ENCODE results near the gene BTBD9.

Gene BTBD9

DNA sequence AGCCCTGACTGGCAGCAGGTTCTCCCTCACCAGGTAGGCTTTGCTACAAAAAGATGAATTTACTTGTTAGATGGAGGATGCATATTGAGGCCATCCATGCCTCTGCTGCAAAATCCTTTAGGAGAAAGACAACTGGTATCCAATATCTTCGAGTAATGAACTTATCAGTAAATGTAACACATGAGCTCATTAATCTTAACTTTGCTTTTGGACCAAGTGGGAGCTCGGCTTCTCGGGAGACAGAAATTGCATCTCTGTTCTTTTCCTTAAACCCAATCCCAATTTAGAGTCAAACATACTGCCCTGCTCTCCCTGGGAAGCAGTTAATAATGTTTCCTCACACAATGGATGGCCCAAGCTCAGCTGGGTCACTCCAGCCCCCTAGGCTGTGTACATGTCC lies 489.7 kb downstream of the BTBD9 start:
- H3K27ac ChIP-seq (ENCODE audit: low read length), result no peak overlapping the region
- no peaks in the 10 kb centered on the region for H3K9me3 ChIP-seq (ENCODE audit: insufficient read depth, low read length, severe bottlenecking)
- ATAC-seq (ENCODE audit: insufficient read depth, low read depth), result no peak
- TF ChIP-seq, protein P1, sequence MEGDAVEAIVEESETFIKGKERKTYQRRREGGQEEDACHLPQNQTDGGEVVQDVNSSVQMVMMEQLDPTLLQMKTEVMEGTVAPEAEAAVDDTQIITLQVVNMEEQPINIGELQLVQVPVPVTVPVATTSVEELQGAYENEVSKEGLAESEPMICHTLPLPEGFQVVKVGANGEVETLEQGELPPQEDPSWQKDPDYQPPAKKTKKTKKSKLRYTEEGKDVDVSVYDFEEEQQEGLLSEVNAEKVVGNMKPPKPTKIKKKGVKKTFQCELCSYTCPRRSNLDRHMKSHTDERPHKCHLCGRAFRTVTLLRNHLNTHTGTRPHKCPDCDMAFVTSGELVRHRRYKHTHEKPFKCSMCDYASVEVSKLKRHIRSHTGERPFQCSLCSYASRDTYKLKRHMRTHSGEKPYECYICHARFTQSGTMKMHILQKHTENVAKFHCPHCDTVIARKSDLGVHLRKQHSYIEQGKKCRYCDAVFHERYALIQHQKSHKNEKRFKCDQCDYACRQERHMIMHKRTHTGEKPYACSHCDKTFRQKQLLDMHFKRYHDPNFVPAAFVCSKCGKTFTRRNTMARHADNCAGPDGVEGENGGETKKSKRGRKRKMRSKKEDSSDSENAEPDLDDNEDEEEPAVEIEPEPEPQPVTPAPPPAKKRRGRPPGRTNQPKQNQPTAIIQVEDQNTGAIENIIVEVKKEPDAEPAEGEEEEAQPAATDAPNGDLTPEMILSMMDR (IDR thresholded peaks at IDR 0.05; ENCODE audit: borderline replicate concordance, extremely low read depth, low read length, poor library complexity, severe bottlenecking), result no peak
- TF ChIP-seq EZH2 (IDR thresholded peaks at IDR 0.05; ENCODE audit: borderline replicate concordance, low read depth, low read length, severe bottlenecking), result no peak
- peaks cover 27% of the 10 kb centered on the region for H3K36me3 ChIP-seq (ENCODE audit: insufficient read depth, low read length)
- no peak overlapping the region for H2AFZ ChIP-seq (ENCODE audit: low read depth, low read length)
- H3K9ac ChIP-seq (ENCODE audit: low read depth, low read length), result no peak overlapping the region
- no peaks in the 10 kb centered on the region for H3K27me3 ChIP-seq (ENCODE audit: insufficient read depth, low read length, poor library complexity)
- H3K4me3 ChIP-seq (ENCODE audit: low read depth in 1 of 2, low read length in 2 of 2), result no peak overlapping the region
- H3K79me2 ChIP-seq (ENCODE audit: insufficient read depth, low read length), result no peaks in the 10 kb centered on the region
- no peaks in the 10 kb centered on the region for H3K4me1 ChIP-seq (ENCODE audit: insufficient read depth, low read length)
- no peak for DNase-seq
- peaks cover 37% of the 10 kb centered on the region for H4K20me1 ChIP-seq (ENCODE audit: insufficient read depth, low read length)
- H3K4me2 ChIP-seq (ENCODE audit: insufficient read depth, low read length), result no peak overlapping the region

DNA sequence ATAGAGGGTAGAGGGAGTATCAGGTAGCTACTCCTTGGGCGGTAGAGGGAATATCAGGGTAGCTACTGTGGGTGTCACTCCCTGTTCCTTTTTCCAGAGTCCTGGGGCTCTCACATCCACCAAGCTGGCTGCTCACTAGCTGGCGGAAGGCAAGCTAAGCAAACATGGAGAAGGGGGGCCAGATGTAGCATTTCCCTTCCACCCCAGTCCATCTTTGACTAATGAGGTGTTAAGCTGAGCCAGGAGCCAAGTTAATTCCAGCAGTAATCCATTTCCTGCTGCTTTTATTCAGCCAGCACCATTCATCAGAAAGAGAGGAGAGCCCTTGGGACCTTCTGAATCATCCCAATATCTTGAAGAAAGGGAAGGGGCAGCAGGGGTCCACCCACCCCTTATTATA lies 490.2 kb downstream of the BTBD9 start:
- peaks cover 27% of the 10 kb centered on the region for H3K36me3 ChIP-seq (ENCODE audit: insufficient read depth, low read length)
- H3K9me3 ChIP-seq (ENCODE audit: insufficient read depth, low read length, severe bottlenecking), result no peaks in the 10 kb centered on the region
- ATAC-seq (ENCODE audit: insufficient read depth, low read depth) (no peak), DNase-seq (no peak)
- no peak overlapping the region for H3K9ac ChIP-seq (ENCODE audit: low read depth, low read length)
- no peak overlapping the region for H3K4me3 ChIP-seq (ENCODE audit: low read depth in 1 of 2, low read length in 2 of 2)
- no peaks in the 10 kb centered on the region for H3K4me1 ChIP-seq (ENCODE audit: insufficient read depth, low read length)
- no peaks in the 10 kb centered on the region for H3K79me2 ChIP-seq (ENCODE audit: insufficient read depth, low read length)
- peaks cover 39% of the 10 kb centered on the region for H4K20me1 ChIP-seq (ENCODE audit: insufficient read depth, low read length)
- no peak overlapping the region for H3K4me2 ChIP-seq (ENCODE audit: insufficient read depth, low read length)
- no peak for TF ChIP-seq EZH2 (IDR thresholded peaks at IDR 0.05; ENCODE audit: borderline replicate concordance, low read depth, low read length, severe bottlenecking)
- TF ChIP-seq, protein P1 (IDR thresholded peaks at IDR 0.05; ENCODE audit: borderline replicate concordance, extremely low read depth, low read length, poor library complexity, severe bottlenecking), result no peak
- H3K27me3 ChIP-seq (ENCODE audit: insufficient read depth, low read length, poor library complexity), result no peaks in the 10 kb centered on the region
- H2AFZ ChIP-seq (ENCODE audit: low read depth, low read length), result no peak overlapping the region
- H3K27ac ChIP-seq (ENCODE audit: low read length), result no peak overlapping the region

DNA sequence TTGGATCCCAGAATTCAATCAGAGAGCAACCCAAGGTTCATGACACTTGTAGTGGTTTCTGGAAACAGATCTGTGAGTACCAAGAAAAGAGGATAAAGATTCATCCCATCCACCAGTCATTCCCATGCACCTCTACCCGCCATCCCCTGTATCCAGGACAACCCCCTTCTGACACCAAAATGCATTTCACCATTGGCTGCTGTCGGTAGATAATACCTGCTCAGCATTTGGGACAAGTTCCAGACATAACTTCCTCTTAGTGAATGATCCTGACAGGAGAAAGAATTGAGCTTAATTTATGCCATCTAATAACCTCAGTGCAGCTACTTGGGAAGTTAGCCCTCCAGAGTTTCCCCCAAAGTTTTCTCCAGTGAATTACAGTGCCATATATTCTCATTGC lies 491.1 kb downstream of the BTBD9 start:
- peaks cover 39% of the 10 kb centered on the region for H4K20me1 ChIP-seq (ENCODE audit: insufficient read depth, low read length)

More for the DNA sequence above, 491.1 kb downstream of the BTBD9 start:
- Histone ChIP-seq H3K4me1 (ENCODE audit: insufficient read depth, low read length) (no peaks in the 10 kb centered on the region), H3K4me3 (ENCODE audit: low read depth in 1 of 2, low read length in 2 of 2) (no peak overlapping the region), H3K79me2 (ENCODE audit: insufficient read depth, low read length) (no peaks in the 10 kb centered on the region), H3K36me3 (ENCODE audit: insufficient read depth, low read length) (peaks cover 30% of the 10 kb centered on the region), H3K27me3 (ENCODE audit: insufficient read depth, low read length, poor library complexity) (no peaks in the 10 kb centered on the region), H3K9me3 (ENCODE audit: insufficient read depth, low read length, severe bottlenecking) (no peaks in the 10 kb centered on the region), H3K9ac (ENCODE audit: low read depth, low read length) (no peak overlapping the region), H3K4me2 (ENCODE audit: insufficient read depth, low read length) (no peak overlapping the region), H3K27ac (ENCODE audit: low read length) (no peak overlapping the region), H2AFZ (ENCODE audit: low read depth, low read length) (no peak overlapping the region)
- TF ChIP-seq, protein P1 (IDR thresholded peaks at IDR 0.05; ENCODE audit: borderline replicate concordance, extremely low read depth, low read length, poor library complexity, severe bottlenecking), result no peak
- TF ChIP-seq EZH2 (IDR thresholded peaks at IDR 0.05; ENCODE audit: borderline replicate concordance, low read depth, low read length, severe bottlenecking), result no peak
- DNase-seq (no peak), ATAC-seq (ENCODE audit: insufficient read depth, low read depth) (no peak)

Data from DND-41 (cell line).